NCI-H226 (cell line): ENCODE data around the gene EPHA4.

Experiments used
- DNase-seq: peaks from one replicate; pipeline ENCODE4 v3.0.0-alpha.2; 2015

EPHA4 gene

GRCh38 chr2:221572219-221572820 is at the start of gene EPHA4:
Gene EPHA4 (minus strand): TSS chr2:221572304. CDS start chr2:221572248, 56 bp downstream.
- DNase-seq = peak; percentile 82

- no peak for DNase-seq
Measured at GRCh38 chr2:221618007-221618406, 45.9 kb upstream of the EPHA4 start.

GRCh38 chr2:221616561-221616960 is 44.5 kb upstream of the EPHA4 start:
- no peak for DNase-seq

- DNase-seq = no peak
Measured at GRCh38 chr2:221614274-221614673, 42.2 kb upstream of the EPHA4 start.

DNA sequence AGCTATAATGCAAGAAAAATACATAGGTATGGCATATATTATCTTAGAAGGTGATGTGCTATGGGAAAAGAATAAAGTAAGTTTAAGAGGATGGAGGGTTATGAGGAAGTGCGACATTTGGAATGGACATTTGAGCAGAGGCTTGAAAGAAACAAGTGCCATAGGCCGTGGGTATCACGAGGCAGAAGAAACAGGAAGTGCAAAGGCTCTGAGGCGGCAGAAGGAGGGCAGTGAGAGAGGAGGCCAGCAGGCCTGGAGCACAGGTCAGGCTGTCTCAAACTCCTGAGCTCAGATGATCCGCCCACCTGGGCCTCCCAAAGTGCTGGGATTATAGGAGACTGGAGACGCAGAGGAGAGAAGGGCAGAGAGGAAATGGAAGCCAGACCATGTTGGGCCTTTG is 40.7 kb upstream of the EPHA4 start:
- no peak for DNase-seq

- DNase-seq = no peak
Measured at GRCh38 chr2:221612161-221612560, 40.1 kb upstream of the EPHA4 start.

DNA sequence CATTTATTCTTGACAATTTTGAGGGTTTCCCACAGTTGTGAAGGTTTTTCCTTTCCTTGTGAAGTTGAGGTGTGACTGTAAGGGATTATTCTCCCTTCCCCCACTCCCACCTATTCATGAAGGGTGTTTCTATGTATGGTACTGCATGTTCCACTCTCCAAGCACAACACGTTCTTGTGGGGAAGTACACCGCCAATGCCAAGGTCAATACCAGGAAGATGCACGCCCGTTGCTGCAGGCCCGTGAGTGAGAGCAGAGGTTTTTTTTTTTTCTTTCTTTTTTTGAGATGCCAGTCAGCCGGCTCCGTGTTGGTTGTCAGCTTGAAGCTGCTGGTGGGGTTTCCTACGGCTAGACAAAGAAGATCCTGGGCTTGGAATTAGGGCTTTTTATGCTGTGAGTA is 38.6 kb upstream of the EPHA4 start:
- DNase-seq = no peak

DNA sequence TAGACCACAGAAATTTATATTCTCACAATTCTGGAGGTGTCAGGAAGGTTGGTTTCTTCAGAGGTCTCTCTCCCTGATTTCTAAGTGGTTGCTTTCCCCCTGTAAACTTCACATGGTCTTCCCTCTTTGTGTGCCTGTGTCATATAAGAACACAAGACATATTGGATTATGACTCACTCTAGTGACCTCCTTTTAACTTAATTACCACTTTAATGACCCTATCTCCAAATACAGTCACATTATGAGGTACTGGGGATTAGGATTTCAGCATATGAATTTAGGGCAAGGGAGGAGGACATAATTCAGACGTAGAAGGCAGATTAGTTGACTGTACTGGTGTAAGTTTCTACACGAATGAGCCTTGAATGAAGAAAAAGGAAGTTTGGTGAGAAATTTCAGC is 38.2 kb upstream of the EPHA4 start:
- no peak for DNase-seq

DNA sequence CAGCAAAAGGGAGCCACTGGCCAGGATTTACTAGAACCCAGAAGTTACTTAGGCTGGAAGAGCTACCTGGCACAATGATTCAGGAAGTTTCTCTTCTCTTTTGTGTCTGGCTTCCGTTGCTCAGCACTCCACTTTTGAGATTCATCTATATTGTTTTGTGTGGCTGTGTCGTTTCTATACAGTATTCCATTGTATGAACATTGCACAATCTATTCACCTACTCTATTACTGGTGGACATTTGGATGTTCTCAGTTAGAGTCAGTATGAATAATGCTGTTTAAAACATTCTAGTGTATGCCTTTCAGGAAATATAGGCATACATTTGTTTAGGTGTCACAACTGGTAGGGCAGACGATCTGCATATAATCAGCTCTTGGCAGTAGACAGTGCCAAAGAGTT is 36.3 kb upstream of the EPHA4 start:
- DNase-seq = no peak

DNA sequence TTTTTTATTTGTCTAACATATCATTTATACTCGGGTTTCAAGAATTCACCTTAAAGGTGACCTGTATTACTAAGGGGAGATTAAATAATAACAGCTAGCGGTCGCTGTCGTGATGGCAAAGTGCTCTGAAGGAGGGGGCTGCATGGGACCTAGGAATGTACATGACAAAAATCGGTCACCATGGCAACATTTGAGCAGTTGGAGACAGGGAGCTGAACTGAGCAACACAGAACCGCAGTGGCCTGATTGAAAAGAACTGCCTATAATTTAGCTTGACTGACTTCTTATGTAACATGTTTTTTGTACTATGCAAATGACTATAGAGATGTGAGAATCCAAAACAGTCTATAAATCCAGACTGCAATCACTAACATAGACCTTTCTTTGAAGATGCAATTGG is 34.3 kb upstream of the EPHA4 start:
- DNase-seq = no peak

DNA sequence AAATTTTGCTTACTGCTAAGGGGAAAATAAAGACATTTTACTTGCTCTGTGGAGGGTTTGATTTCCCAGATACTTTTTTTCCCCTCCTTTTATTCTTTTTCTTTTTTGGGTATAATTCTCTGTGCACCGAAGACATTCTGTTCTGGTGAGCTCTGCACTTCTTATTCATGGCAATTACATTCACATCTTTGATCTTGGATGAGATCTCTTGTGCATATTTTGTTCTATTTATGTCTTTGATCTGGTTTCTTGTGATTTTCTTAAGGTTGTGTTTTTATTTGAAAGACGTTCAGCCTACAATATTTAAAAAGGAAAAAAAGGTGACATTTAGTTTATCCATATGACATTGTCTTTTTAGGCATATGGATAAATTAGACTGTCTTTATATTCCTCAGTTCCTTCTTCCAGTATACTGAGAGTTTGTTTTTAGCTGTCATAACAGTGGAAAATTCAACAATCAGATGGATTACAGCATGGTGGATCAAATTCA is 33.7 kb upstream of the EPHA4 start:
- DNase-seq = no peak

GRCh38 chr2:221602938-221603337 is 30.8 kb upstream of the EPHA4 start:
- no peak for DNase-seq

- DNase-seq = no peak
Measured at GRCh38 chr2:221601376-221601775, 29.3 kb upstream of the EPHA4 start.

- DNase-seq = peak; percentile 9
Measured at GRCh38 chr2:221600388-221600787, 28.3 kb upstream of the EPHA4 start.

DNA sequence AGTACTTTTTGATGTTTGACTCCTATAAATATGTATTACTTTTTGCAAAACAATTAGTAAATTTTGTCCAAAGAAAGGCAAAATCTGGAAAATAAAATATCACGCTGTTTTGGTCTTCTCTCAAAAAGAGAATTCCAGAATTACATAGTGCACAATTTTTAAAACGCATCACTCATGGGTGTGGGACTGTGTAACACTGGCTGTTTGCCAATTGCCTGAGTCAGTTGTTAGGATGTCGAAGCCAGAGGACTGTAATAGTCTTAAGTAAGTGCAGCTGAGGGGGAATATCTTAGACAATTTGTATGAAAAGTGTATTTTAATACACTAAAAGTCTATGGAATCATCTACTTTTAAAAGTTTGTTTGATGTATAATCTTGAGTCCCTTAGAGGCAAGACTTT is 24.1 kb upstream of the EPHA4 start:
- DNase-seq = peak; percentile 70

DNA sequence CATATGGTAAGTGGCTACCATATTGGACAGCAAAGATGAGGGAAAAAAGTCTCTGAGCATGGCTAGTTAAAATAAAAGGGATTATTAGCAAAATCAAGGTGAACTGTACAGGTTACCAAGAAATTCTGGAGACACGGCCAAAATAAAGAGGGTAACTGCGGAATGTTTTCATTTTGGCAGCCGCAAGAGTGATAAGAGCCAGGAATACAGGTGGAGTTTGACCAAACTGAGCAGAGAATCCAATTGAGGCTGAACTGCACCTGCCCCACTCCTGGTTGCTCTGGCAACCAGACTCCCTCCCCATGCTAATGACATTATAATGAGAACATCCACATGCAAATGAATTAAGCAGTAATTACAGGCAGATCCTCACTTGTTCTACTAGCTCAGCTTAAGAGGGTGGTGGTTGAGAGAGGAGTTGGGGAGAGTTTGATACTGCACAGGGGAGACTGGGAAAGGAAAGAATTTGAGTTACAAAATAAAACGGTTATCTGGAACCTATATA is 18.8 kb upstream of the EPHA4 start:
- DNase-seq = no peak

- DNase-seq = no peak
Measured at GRCh38 chr2:221589696-221590095, 17.6 kb upstream of the EPHA4 start.

GRCh38 chr2:221588306-221588985 is 16.3 kb upstream of the EPHA4 start:
- DNase-seq = no peak

DNA sequence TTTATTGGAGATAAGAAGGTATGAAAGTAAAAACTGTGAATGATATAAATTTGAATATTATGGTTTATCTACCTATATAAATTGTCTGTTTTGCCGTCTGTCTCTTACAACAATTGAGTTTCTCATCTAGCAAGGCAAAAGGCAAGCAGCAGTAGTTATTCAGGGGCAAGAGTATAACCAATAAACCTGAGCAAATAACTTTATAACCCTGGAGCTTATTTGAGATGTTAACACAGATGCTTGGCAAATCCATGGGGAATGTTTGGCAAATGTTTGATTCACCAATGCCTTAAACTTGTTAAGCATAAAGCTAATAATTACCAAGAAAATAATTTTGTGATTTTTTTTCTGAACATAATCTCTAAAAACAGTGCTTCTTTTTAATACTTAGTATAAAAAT is 9.9 kb upstream of the EPHA4 start:
- DNase-seq = no peak

- no peak for DNase-seq
Measured at GRCh38 chr2:221574231-221574570, 2.1 kb upstream of the EPHA4 start.

- DNase-seq = peak; percentile 81
Measured at GRCh38 chr2:221573430-221574230, 1.5 kb upstream of the EPHA4 start.

DNA sequence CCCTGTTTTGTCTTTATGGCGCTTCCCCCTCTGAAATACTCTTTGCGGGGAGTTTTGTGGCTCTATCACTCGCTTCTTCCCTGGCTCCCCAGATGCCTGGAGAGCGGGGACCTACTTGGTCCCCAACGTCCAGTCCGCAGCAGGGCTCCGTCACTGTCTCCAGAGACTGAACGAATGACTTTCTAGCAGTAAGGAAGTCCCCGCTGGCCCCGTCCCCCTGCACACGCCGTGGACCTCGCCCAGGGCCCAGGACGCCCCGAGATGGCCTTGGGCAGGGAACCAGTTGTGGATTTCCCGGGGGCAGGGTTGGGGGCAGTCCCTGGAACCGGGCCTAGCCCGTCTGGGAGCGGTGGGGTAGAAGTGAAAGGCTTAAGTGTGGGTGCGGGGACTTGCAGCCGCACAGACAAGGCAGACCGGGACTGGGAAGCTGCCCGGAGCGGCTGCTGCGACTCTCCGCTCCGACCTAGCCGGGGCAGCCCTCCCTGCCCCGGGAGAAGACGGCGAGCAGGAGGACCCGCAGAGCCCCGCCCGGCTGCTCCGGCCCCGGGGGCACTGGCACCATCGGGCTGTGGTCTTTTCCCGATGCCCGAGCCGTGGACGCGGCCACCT is 821 bp upstream of the EPHA4 start:
- DNase-seq = peak; percentile 33

DNA sequence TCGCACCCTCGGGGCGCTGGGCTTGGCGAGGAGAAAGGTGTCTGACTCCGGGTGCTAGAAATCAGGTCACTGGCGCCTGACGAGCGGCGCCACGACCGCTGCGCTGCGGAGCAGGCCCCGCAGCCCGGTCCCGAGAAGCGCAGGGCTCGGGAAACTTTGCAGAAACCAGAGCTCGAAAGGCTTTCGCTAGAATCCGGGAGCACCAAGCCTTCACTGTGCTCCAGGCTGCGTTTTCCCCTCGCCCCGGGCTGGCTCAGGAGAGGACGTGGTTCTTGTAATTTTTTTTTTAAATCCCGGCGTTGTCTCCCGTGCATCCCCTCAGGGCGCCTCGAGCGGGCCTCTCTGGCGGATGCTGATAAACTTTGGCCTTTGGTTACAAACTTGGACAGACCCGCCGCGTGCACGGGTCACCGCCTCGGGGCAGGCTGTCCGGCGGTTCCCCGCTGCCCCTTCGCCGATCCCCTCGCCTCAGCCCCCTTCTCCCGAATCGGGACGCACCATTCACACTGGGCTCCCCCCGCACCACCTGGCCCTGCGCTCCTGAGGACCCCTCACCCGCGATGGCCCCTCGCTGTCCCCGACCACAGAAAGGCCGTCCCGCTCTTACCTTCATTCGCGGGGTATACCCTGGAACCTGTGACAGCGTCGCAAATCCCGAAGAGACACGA is 419 bp downstream of the EPHA4 start:
- DNase-seq = peak; percentile 11
